Dedifferentiated amniotic fluid mesenchymal stem cell (primary cell): ENCODE measurements around the gene CTU2.

Experiments
- DNase-seq: peaks from one replicate; pipeline ENCODE4 v3.0.0-alpha.2; 2016; ENCODE audit errors: extremely low spot score

The CTU2 gene

GRCh38 chr16:88697116-88697830 lies 9.0 kb upstream of the CTU2 start:
- DNase-seq = no peak

- DNase-seq = no peak
These were observed 8.3 kb upstream of the CTU2 start for GRCh38 chr16:88697831-88698615.

GRCh38 chr16:88698646-88699045 lies 7.7 kb upstream of the CTU2 start:
- no peak for DNase-seq

GRCh38 chr16:88699180-88699579 lies 7.1 kb upstream of the CTU2 start:
- no peak for DNase-seq

- DNase-seq = no peak
These were observed 6.0 kb upstream of the CTU2 start for GRCh38 chr16:88700322-88700635.

- peak; percentile 34 for DNase-seq
These were observed 5.4 kb upstream of the CTU2 start for GRCh38 chr16:88700636-88701482.

- DNase-seq = no peak
These were observed 4.5 kb upstream of the CTU2 start for GRCh38 chr16:88701581-88702370.

- no peak for DNase-seq
These were observed 3.7 kb upstream of the CTU2 start for GRCh38 chr16:88702371-88703210.

GRCh38 chr16:88703486-88704309 lies 2.6 kb upstream of the CTU2 start:
- no peak for DNase-seq

GRCh38 chr16:88705076-88705684 lies 1.1 kb upstream of the CTU2 start:
- no peak for DNase-seq

GRCh38 chr16:88705801-88706228 lies 488 bp upstream of the CTU2 start:
- no peak for DNase-seq

GRCh38 chr16:88706965-88707826 lies 893 bp downstream of the CTU2 start:
- no peak for DNase-seq

- DNase-seq = no peak
These were observed 4.3 kb downstream of the CTU2 start for GRCh38 chr16:88710556-88710955.

GRCh38 chr16:88711750-88712340 lies 5.5 kb downstream of the CTU2 start:
- no peak for DNase-seq

GRCh38 chr16:88712362-88712979 lies 6.2 kb downstream of the CTU2 start:
- DNase-seq = no peak

GRCh38 chr16:88713054-88713453 lies 6.8 kb downstream of the CTU2 start:
- no peak for DNase-seq

GRCh38 chr16:88713568-88714419 lies 7.5 kb downstream of the CTU2 start:
- DNase-seq = no peak
